HG03045 (cell line): Measurements from ENCODE around the gene SLC39A7.
A peak's percentile ranks its signal among the peaks of the same experiment; 100 is the strongest.

Source experiments
- ATAC-seq: cut with Tn5 transposase; IDR thresholded peaks from one replicate; pipeline ENCODE4 v1.9.1; 2021; ENCODE audit warnings: mild to moderate bottlenecking, moderate library complexity; ENCODE audit not compliant: unreplicated experiment

The SLC39A7 gene

DNA sequence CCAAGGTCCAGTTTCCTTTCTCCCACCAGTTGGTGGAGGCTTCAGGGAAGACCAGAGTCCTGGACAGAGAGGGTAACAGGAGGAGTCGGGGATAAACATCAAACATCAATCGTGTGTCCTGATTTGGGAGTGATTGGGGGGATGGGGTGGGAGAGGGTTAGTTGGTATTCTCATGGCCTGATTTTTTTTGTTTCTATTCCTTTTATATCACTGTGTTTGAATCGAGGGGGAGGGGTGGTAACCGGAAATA is 3.4 kb downstream of the SLC39A7 start:
- no peak for ATAC-seq

DNA sequence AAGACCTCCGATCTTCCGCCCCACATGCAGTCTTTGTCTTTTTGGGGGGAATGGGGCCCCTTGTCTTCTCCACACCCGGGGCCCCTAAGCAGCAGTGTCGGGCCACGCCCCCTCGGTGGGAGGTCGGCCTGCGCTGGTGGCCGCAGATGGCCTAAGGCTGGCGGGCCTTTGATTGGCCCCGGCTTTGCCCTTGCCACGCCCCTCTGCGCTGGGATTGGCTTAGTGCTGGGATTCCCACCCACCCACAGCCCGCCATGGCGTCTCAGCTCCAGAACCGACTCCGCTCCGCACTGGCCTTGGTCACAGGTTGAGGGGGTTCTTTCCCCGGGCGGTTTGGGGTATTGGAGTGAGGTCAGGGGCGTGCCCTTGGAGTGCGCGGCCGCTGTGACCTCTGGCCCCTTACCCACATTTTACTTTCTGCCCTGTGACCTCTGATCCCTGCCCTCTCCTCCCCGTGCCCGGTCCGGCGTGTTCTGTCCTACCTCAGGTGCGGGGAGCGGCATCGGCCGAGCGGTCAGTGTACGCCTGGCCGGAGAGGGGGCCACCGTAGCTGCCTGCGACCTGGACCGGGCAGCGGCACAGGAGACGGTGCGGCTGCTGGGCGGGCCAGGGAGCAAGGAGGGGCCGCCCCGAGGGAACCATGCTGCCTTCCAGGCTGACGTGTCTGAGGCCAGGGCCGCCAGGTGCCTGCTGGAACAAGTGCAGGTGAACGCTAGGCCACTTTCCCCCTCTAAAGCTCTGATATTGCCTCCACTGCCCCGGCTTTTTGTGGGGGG is 3.9 kb downstream of the SLC39A7 start, which contains the start of gene HSD17B8:
TSS of gene HSD17B8 (plus strand) at position 241 of the 776 bp plus-strand sequence. CDS start at position 255, 14 bp downstream.
- peak; percentile 45 for ATAC-seq

DNA sequence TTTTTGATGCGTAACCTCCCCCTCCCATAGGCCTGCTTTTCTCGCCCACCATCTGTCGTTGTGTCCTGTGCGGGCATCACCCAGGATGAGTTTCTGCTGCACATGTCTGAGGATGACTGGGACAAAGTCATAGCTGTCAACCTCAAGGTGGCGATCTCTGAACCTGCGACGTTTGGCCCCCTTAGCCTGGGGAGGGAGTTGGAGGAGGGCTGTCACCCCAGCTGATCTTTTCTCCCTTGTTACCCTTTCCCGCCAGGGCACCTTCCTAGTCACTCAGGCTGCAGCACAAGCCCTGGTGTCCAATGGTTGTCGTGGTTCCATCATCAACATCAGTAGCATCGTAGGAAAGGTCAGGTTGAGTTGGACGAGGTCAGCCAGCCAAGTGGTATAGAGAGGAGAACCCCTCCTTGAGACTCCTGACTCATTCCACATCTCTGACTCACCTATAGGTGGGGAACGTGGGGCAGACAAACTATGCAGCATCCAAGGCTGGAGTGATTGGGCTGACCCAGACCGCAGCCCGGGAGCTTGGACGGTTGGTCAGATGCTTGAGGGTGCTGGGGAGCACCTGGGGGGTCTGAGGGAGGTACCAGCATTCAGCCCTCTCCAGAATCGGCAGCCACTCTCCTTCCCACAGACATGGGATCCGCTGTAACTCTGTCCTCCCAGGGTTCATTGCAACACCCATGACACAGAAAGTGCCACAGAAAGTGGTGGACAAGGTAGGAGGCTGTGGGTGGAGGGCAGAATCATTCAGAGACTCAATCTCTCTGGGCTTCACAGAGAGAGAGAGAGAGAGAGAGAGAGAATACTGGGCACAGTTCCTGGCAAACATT is 4.7 kb downstream of the SLC39A7 start:
- no peak for ATAC-seq

DNA sequence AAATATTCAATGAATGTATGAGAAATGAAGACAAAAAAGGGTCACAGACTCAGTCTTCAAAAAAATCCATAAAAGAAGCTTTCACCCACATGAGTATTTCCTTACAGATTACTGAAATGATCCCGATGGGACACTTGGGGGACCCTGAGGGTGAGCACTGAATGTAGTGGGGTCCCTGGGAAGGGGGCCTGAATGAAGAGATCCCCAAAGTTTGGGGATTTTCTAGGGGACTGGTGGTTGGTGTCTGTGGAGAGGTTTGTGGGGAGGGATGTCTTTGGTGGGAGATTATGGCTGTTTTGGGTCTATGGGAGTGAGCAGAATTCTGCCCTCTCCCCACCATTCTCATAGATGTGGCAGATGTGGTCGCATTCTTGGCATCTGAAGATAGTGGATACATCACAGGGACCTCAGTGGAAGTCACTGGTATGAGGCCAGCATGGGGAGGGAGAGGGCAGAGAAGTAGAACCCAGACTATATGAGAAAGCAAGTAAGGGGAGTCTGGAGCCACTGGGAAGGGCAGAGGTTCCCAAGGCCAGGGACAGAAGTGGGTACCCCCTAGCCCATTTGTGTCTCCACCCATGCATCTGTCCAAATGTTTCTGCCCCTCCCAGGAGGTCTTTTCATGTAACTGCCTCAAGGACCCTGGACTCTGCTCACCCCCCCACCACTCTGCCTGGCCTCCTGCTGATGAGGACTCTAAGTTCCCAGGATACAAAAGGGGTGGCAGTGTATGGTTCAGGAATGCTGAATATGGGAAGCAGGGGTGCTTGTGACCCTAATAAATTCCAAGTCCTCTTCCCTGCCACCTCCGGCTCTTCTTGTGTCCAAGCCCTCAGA is 5.6 kb downstream of the SLC39A7 start:
- ATAC-seq: no peak

DNA sequence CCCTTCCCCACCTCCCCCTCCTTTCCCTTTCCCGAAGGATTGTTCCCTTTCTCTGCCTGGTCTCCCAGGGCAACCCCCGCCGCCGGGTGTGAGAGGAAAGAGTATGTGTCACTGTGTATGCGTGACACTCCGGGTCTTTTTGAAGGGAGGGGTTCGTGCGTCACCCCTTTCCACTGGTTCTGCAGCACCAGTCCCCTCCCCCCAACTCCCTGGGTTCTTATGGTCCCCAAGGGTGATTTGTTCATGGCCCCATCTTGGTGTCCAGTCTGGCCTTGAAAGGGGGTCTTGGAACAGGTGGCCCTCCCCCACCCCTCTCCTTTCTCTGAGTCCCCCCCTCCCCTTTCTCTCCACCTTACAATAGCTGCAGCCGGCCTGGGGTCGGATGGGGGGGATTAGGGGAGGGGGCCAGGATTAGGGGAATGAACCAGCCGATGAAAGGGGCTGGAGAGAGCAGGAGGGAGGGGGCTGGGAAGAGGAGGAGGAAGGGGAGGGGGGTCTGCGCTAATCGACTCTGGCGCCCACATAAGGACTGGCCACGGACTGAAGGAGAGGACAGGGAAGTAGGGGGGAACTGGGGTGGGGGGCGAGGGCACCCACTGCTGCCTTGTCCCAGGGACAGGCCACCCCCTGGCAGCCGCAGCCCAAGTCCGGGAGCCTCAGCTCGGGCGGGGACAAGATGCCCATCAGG is 6.3 kb downstream of the SLC39A7 start:
- ATAC-seq: no peak

DNA sequence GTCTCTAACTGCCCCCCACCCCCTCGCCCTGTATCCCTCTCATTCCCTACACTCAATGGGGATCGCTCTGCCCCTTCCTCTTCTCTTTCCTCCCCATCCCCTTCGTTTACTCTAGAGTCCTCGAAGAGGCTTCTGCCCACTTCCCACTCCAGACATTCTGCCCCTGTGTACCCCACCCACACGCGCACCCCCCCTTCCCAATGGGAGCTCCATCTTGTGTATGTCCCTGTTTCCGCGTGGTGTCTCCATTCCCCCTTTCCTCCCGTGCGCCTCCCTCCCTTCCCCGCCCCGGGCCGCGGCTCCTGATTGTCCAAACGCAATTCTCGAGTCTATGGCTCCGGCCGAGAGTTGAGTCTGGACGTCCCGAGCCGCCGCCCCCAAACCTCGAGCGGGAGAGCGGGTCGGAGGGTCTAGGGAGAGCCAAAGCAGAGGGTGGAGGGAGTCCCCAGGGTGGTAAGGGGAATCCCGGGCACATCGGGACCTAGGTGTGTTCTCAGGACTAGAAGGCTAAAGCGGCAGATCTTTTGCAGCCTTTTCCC is 7.0 kb downstream of the SLC39A7 start:
- no peak for ATAC-seq

DNA sequence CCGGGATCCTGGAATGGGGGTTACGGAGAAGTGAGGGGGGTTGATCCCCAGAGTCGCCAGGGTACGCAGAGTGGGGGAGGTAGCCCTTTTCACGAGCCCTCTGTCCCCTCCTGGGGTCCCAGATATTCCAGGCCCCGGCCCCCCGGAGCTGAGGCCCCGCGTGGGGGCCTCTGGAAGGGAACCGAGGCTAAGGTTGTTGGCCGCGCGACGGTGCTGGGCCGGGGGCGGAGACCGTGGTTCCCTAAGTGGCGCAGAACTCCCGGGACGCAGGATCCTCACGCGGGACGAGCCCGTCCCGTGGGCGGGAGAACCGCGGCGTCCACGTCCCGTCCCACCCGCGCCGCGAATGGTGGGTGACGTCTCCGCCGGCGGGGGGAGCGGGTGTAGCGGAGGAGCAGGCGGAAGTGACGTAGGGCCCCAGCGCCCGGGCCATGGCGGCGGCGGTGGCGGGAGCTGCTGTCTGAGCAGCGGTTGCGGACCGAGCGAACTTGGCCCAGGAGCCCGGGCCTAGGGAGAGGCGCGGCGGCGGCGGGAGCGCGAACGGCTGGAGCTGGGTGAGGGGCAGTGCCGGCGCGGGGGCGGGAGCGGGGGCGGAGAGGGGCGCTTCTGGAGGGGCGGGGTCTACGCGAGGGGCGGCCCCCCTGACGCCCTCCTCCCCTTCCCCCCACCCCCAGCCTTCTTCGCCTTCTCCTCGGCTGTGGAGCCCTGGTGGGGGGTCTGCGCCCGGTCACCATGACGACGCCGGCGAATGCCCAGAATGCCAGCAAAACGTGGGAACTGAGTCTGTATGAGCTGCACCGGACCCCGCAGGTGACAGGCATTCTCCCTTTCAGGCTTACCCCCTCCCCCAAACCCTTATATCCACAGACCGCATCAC is 7.7 kb downstream of the SLC39A7 start, which contains the start of gene RING1:
TSS of gene RING1 (plus strand) at position 410 of the 877 bp plus-strand sequence. CDS start at position 733, 323 bp downstream.
- ATAC-seq: peak; percentile 44

DNA sequence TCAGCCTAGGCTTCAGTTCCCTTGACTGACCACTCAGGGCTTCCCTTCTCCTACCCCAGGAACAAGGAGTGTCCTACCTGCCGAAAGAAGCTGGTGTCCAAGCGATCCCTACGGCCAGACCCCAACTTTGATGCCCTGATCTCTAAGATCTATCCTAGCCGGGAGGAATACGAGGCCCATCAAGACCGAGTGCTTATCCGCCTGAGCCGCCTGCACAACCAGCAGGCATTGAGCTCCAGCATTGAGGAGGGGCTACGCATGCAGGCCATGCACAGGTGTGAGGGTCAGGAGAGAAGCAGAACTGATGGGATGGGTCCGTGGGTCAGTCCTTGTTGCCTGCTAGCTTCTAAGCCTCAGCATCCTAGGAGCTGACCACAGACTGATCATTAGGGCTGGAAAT is 9.2 kb downstream of the SLC39A7 start:
- ATAC-seq: no peak

DNA sequence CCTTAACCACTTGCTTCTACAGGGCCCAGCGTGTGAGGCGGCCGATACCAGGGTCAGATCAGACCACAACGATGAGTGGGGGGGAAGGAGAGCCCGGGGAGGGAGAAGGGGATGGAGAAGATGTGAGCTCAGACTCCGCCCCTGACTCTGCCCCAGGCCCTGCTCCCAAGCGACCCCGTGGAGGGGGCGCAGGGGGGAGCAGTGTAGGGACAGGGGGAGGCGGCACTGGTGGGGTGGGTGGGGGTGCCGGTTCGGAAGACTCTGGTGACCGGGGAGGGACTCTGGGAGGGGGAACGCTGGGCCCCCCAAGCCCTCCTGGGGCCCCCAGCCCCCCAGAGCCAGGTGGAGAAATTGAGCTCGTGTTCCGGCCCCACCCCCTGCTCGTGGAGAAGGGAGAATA is 10.5 kb downstream of the SLC39A7 start:
- ATAC-seq: no peak

DNA sequence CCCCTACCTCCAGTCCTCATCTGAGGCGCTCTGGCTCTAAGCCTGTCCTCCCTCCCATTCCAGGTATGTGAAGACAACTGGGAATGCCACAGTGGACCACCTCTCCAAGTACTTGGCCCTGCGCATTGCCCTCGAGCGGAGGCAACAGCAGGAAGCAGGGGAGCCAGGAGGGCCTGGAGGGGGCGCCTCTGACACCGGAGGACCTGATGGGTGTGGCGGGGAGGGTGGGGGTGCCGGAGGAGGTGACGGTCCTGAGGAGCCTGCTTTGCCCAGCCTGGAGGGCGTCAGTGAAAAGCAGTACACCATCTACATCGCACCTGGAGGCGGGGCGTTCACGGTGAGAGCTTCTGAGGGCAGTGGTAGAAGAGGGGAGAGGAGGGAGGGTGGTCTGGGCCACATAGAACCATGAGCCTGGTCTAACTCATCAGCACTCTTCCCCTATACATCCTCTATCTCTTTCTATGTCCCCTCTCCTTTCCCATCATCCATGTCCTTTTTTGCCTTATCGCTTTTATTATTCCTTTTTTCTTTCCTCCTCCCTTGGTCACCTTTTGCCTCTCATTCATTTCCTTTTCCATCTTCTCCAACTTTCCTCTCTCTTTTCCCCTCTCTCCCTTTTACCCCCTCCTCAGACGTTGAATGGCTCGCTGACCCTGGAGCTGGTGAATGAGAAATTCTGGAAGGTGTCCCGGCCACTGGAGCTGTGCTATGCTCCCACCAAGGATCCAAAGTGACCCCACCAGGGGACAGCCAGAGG is 11.2 kb downstream of the SLC39A7 start:
- no peak for ATAC-seq

DNA sequence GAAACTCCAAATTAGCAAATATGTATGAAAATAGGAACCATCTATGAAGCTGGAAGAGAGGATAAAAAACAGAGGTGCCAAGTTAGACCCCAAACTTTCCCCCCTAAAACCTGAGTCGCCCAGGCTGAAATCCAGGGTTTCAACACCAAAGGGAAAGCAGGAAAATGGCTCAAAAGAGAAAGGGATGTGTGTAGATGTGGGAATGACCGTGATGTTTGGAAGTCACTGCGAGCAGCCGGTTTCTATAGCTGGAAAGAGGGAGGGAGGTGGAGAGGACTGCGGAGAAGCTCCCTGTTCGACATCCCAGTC is 12.1 kb downstream of the SLC39A7 start:
- ATAC-seq: no peak

DNA sequence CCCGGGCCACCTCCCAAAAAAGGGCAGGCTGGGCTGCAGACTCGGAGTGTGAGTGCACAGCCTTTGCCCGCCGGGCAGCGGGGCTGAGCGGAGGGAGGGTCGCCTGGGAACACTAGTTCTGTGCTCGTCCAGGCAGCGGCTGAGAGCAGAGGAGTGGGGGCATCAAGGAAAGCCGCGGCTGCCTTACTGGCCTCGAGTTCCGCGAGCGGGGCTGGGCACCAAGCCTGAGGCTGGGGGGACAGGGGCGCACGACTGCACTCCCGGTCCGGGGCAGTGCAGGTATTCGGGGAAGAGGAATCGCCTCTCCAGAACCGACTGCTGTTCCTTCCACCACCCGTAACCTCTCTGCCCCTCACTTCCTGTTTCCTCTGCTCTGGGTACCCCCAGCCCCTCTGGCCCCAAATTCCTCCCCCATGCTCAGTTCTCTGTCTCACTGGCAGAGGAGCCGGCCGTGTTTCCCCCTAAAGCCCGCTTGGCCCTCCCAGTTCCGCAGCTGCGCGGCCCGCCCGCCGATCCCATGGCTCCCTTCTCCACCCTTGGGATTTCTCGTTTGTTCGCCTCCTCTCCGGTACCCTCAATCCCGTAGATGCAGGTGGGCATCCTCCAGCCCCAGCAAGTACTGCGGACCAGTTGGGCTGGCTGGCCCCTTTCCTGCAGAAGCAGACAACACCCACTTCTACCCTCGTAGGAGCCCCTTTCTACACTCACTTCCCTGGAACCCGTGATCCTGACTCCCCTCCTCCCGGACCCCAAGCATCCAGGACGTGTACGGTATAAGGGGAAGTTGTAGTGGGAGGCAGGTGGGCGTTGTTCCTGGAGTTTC is 12.7 kb downstream of the SLC39A7 start:
- ATAC-seq: no peak

DNA sequence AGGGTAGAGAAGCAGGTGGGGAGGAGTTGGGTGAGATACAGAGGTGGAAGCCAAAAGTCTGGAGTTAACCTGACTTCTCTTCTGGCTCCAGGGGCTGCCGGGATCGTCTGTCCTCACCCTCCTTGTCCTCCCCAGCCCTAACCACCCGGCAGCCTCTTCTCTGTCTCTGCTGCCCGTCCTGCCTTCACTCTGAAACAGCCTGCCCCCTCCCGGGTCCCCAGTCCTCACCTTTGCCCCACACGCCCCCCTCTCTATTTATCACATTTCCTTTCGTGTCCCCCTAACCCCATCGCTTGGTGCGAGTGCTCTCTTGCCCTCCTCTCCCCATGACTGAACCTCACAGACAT is 13.3 kb downstream of the SLC39A7 start:
- ATAC-seq: no peak

DNA sequence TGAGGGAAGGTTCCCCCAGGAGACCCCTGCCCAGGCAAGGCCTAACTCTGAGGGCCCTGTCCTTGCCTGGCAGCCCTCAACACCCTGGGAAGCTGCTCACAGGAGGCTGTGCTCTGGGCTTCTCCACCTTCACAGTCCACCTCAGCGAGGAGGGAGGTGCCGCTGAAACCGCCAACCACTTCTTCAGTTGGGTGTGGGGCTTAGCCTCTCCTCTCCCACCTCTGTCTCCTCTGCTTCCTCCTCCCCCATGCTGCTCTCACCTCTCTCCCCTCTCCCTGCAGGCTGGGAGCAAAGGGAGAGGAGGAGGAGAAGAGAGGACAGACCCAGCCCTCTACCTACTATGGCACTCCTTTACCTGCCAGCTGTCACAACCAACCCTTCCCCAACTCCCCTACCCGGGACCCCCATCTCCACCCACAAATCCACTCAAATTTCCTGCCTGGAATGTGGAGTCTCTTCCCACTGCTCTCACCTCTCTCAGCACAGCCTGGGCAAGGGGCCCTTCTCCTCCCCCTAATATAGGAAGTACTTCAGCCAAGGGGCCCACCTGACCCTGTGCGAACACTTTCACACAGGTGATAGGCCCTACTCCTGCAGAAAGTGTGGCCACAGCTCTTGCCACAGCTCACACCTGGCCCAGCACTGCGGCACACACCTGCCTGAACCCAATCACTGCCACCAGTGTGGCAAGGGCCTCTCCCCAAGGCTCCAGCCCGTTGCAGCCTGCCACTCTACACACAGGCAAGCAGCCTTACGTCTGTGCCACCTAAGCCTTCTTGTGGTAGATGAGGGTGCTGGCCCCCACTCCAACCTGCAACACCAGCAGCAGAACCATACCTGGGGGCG is 14.8 kb downstream of the SLC39A7 start:
- no peak for ATAC-seq

DNA sequence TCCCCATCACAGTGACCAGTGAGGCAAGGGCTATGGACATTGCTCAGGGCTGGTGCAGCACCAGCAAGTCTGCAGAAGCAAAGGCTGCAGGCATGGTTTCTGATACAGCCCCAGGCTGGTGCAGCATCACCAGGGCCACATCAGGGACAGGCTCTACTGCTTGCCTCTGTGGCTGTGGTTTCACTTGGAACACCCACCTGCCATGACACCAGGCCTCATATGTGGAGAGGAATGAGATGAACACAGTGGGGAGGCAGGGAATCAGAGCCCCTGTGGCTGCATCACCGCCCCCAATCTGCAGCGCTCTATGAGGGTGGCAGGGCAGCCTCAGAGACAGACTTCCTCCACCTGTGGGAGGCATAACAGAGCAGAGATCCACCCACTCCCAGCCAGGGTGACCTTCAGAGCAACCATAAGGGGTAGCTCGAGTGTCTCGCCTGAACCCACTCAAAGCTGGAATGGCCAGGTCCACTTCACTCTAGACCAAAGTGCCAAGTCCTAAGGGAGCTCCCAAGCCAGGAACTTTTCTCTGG is 15.5 kb downstream of the SLC39A7 start:
- ATAC-seq: no peak

DNA sequence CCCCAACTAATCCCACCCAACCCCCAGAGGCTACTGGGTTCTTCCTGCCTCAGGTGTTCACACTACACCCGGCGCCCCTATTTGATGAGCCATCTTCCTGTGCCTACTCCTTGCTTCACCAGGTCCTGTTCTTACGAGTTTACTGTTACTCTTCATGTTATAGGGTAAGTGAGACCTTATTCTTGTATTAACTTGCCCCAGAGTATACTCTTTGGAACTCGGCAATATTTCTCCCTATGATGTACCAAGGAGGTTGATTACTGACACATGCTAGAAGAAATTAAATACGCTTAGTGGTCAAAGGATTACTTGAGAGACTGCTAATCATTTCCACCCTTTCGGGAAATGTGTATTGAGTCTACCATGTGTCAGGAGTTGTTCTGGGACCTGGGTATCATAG is 16.6 kb downstream of the SLC39A7 start:
- no peak for ATAC-seq

DNA sequence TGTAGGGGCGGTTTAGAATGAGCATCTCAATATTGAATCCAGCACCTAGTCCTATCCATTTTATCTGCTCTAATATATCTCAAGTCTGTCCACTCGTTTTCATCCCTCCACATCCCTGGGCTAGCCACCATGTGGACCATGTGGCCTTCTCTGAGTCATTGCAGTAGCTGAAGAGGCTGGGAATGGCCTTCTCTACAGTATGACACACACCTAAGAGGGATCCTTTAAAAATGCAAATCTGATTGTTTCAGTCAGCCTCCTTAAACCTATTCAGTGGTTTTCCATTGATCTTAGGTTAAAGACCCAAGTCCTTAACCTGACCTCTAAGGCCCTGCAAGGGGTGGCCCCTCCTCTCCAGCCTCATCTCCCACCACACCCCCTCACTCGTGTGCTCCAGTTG is 17.0 kb downstream of the SLC39A7 start:
- no peak for ATAC-seq
